Measurements from ENCODE around the gene IL17B. TPM values are rescaled to one million over a fixed set of nuclear protein-coding genes. Genes with fewer than 3 reads are reported as not detected.

The IL17B gene
- total RNA-seq, 1 experiment from 2014 or later = 1.5 TPM

Other genes with a start within 250 kb of the IL17B start
- 0.10 and 0.33 TPM in 2 replicates for gene ABLIM3, start 237.8 kb downstream of the IL17B start, total RNA-seq (2014; rRNA removed; shearing (Covaris generic))
- gene AFAP1L1, start 107.4 kb downstream of the IL17B start, total RNA-seq (2014; rRNA removed; shearing (Covaris generic)) = 0.45 and 0.56 TPM in 2 replicates
- gene GRPEL2, start 33.8 kb downstream of the IL17B start, total RNA-seq (2014; rRNA removed; shearing (Covaris generic)) = 28.3 and 35.4 TPM in 2 replicates
- 2.6 and 3.9 TPM in 2 replicates for gene PCYOX1L, start 21.2 kb downstream of the IL17B start, total RNA-seq (2014; rRNA removed; shearing (Covaris generic))
- 204 and 205 TPM in 2 replicates for gene CSNK1A1, start 172.1 kb upstream of the IL17B start, total RNA-seq (2014; rRNA removed; shearing (Covaris generic))
- 0.05 and 0.38 TPM in 2 replicates for gene ARHGEF37, start 202.2 kb upstream of the IL17B start, total RNA-seq (2014; rRNA removed; shearing (Covaris generic))